Measurements from ENCODE around the gene DUOX1. TPM values are rescaled to one million over a fixed set of nuclear protein-coding genes. Genes with fewer than 3 reads are reported as not detected.

DUOX1 gene
- total RNA-seq, 1 experiment from 2014 or later = not detected

DNA sequence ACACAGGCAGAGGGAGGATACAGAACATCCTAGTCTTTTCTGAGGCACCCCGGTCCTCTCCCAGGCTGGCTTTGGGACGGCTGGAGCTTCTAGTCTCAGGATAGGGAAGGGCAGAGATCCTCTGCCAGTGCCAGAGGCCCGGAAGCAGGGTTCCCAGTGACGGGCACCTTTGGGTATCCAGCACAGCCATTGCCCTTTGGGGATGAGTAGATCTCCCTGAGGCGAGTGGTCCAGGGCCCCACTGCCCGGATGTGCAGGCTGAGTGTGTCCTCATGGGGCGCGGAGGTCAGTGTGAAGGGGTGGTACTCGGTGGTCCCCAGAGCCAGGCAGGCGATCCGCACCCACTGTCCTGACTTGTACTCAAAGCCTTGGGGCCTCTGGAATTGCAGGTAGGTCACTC lies 34.1 kb upstream of the DUOX1 start:
- H3K27ac ChIP-seq = no peak overlapping the region
- H3K9me3 ChIP-seq (ENCODE audit: insufficient read depth, low read depth) = no peaks in the 10 kb centered on the region
- no peaks in the 10 kb centered on the region for H3K36me3 ChIP-seq (ENCODE audit: low read depth)
- POLR2A ChIA-PET (ENCODE audit: unreplicated experiment) = no interaction called here
- no peaks in the 10 kb centered on the region for H3K4me1 ChIP-seq (replicated peaks; ENCODE audit: insufficient read depth)
- H2AFZ ChIP-seq = no peak overlapping the region
- no peaks in the 10 kb centered on the region for H4K20me1 ChIP-seq (ENCODE audit: insufficient read depth)
- H3K4me3 ChIP-seq = no peak overlapping the region
- no peaks in the 10 kb centered on the region for H3K27me3 ChIP-seq (ENCODE audit: insufficient read depth, low read depth)
- no TSS peak for BruUV-seq (replicated peaks)
- CTCF ChIA-PET = no interaction called here
- no peaks in the 10 kb centered on the region for H3K79me2 ChIP-seq (ENCODE audit: low read depth)
- H3K4me2 ChIP-seq = no peak overlapping the region
- no peaks in the 10 kb centered on the region for H3F3A ChIP-seq (ENCODE audit: insufficient read depth, low read depth)
- DNase-seq = no peak
- no peaks in the 10 kb centered on the region for H3K9me2 ChIP-seq (ENCODE audit: insufficient read depth)
- intact Hi-C loops (cut with micrococcal nuclease; ENCODE audit: unreplicated experiment) = no loop called here
- TF ChIP-seq, protein P1, sequence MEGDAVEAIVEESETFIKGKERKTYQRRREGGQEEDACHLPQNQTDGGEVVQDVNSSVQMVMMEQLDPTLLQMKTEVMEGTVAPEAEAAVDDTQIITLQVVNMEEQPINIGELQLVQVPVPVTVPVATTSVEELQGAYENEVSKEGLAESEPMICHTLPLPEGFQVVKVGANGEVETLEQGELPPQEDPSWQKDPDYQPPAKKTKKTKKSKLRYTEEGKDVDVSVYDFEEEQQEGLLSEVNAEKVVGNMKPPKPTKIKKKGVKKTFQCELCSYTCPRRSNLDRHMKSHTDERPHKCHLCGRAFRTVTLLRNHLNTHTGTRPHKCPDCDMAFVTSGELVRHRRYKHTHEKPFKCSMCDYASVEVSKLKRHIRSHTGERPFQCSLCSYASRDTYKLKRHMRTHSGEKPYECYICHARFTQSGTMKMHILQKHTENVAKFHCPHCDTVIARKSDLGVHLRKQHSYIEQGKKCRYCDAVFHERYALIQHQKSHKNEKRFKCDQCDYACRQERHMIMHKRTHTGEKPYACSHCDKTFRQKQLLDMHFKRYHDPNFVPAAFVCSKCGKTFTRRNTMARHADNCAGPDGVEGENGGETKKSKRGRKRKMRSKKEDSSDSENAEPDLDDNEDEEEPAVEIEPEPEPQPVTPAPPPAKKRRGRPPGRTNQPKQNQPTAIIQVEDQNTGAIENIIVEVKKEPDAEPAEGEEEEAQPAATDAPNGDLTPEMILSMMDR (conservative IDR thresholded peaks at IDR 0.05) = no peak
- no peak for TF ChIP-seq EZH2 (IDR thresholded peaks at IDR 0.05; ENCODE audit: low read depth)

DNA sequence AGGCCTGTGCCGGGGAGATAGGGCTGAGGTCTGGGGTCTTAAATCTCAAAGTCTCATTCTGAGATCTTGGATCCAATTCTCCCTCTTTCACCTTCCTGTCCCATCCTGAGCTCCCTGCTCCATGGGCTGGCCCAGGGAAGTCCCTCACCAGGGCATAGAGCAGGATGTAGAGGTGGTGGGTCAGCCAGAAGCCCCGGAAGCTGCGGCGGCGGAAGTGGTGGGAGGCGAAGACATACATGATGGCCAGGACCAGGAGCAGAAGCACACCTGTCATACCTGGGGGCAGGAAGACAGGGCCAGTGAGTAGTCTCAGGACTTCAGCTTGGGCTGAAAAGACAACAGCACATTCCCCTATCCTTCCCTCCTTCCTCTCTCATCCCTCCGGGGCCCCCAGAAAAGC lies 32.3 kb upstream of the DUOX1 start:
- DNase-seq = no peak
- no peaks in the 10 kb centered on the region for H3K4me1 ChIP-seq (replicated peaks; ENCODE audit: insufficient read depth)
- no peak overlapping the region for H2AFZ ChIP-seq
- POLR2A ChIA-PET (ENCODE audit: unreplicated experiment) = no interaction called here
- BruUV-seq (replicated peaks) = no TSS peak
- no peaks in the 10 kb centered on the region for H3K36me3 ChIP-seq (ENCODE audit: low read depth)
- H3K27me3 ChIP-seq (ENCODE audit: insufficient read depth, low read depth) = no peaks in the 10 kb centered on the region
- H3K27ac ChIP-seq = no peak overlapping the region
- no peak overlapping the region for H3K4me3 ChIP-seq
- H3K79me2 ChIP-seq (ENCODE audit: low read depth) = no peaks in the 10 kb centered on the region
- no peak overlapping the region for H3K4me2 ChIP-seq
- H3K9me2 ChIP-seq (ENCODE audit: insufficient read depth) = no peaks in the 10 kb centered on the region
- CTCF ChIA-PET = interaction anchor here (0.6 kb wide), 1 partner anchor 505 kb away, joined by 3 read pairs; no protein-coding TSS in a partner anchor
- intact Hi-C loops (cut with micrococcal nuclease; ENCODE audit: unreplicated experiment) = no loop called here
- H4K20me1 ChIP-seq (ENCODE audit: insufficient read depth) = no peaks in the 10 kb centered on the region
- H3F3A ChIP-seq (ENCODE audit: insufficient read depth, low read depth) = no peaks in the 10 kb centered on the region
- H3K9me3 ChIP-seq (ENCODE audit: insufficient read depth, low read depth) = no peaks in the 10 kb centered on the region
- TF ChIP-seq EZH2 (IDR thresholded peaks at IDR 0.05; ENCODE audit: low read depth) = no peak
- TF ChIP-seq, protein P1 (conservative IDR thresholded peaks at IDR 0.05) = no peak

DNA sequence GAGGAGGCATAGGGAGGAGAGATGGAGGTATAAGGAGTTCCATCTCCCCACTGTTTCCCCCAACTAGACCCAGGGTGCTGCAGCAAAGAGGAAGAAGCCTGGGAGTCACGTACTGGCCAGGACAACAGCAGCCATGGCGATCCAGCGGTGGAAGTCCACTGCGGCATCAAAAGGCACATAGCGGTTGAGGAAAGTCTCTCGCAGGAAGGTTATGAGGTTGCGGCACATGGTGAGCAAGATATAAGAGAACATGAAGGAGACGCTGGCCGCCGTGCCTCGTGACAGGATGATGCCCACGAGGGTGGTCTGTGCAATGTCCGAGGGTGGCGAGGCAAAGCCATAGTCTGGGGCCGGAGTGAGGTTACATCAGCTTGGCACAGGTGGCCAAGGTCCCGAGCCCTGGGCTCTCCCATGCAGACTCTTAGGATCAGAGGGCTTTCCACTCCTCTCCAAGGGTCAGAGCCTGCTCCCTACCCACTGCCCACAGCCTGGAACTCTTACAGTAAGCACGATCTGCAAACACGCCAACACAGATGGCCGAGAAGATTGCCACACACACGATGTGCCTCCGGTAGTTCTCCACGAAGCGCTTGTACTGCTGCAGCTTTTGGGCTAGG lies 30.1 kb upstream of the DUOX1 start:
- no peaks in the 10 kb centered on the region for H3K9me2 ChIP-seq (ENCODE audit: insufficient read depth)
- ChIA-PET CTCF (no interaction called here), POLR2A (ENCODE audit: unreplicated experiment) (no interaction called here)
- no peaks in the 10 kb centered on the region for H3K4me1 ChIP-seq (replicated peaks; ENCODE audit: insufficient read depth)
- no peak for DNase-seq
- intact Hi-C loops (cut with micrococcal nuclease; ENCODE audit: unreplicated experiment) = no loop called here
- TF ChIP-seq, protein P1 (conservative IDR thresholded peaks at IDR 0.05) = no peak
- no peak for TF ChIP-seq EZH2 (IDR thresholded peaks at IDR 0.05; ENCODE audit: low read depth)
- no peaks in the 10 kb centered on the region for H3F3A ChIP-seq (ENCODE audit: insufficient read depth, low read depth)
- no peak overlapping the region for H3K4me3 ChIP-seq
- H3K27ac ChIP-seq = no peak overlapping the region
- H3K9me3 ChIP-seq (ENCODE audit: insufficient read depth, low read depth) = no peaks in the 10 kb centered on the region
- H2AFZ ChIP-seq = no peak overlapping the region
- no peaks in the 10 kb centered on the region for H4K20me1 ChIP-seq (ENCODE audit: insufficient read depth)
- H3K4me2 ChIP-seq = no peak overlapping the region
- H3K36me3 ChIP-seq (ENCODE audit: low read depth) = no peaks in the 10 kb centered on the region
- no TSS peak for BruUV-seq (replicated peaks)
- no peaks in the 10 kb centered on the region for H3K79me2 ChIP-seq (ENCODE audit: low read depth)
- H3K27me3 ChIP-seq (ENCODE audit: insufficient read depth, low read depth) = no peaks in the 10 kb centered on the region

Measured in PC-9 (cell line).